A673 (cell line): ENCODE data around the gene JAKMIP1. TPM values are rescaled to one million over a fixed set of nuclear protein-coding genes. Genes with fewer than 3 reads are reported as not detected.
"Not testable (repeated sequence)": the region's sequence is repeated elsewhere in the genome, so short reads cannot be mapped to it uniquely, and the experiment has no call there.

Experiments
- BruUV-seq: library from RNA; stranded (reverse); fragments of 400-500 nt; replicated peaks from 2 replicates; lab custom pipeline; 2021; lab: Mats Ljungman, UMichigan
- CTCF ChIA-PET: fragments of 300-600 bp; sonication (Branson Sonifier 250); formaldehyde crosslinking; loops from one replicate; lab custom pipeline; 2022; ENCODE audit warnings: antibody characterized with exemption; lab: Charles Lee
- POLR2A ChIA-PET: fragments of 300-600 bp; sonication (Branson Sonifier 250); formaldehyde crosslinking; loops from one replicate; lab custom pipeline; 2022; ENCODE audit warnings: antibody characterized with exemption; ENCODE audit not compliant: low non-redundant PET; lab: Charles Lee
- DNase-seq: peaks from one replicate; pipeline ENCODE4 v3.0.0-alpha.2; 2015; ENCODE audit warnings: low spot score
- H3K27ac ChIP-seq: fragments of 200-600 bp; sonication (generic); 2 replicates; pipeline ENCODE4 v1.5.1; 2016; ENCODE audit warnings: mixed run types, low read depth, mild to moderate bottlenecking, mixed read lengths, antibody characterized with exemption, low read length; ENCODE audit not compliant: poor library complexity, severe bottlenecking
- H3K27me3 ChIP-seq: fragments of 200-600 bp; sonication (generic); replicated peaks from 2 replicates; pipeline ENCODE4 v1.6.1; 2017; ENCODE audit warnings: mixed run types, low read depth, mild to moderate bottlenecking, mixed read lengths, antibody characterized with exemption, low read length; ENCODE audit not compliant: insufficient read depth, poor library complexity
- H3K36me3 ChIP-seq: fragments of 200-600 bp; sonication (generic); 2 replicates; pipeline ENCODE4 v1.6.1; 2016; ENCODE audit warnings: mixed run types, mild to moderate bottlenecking, mixed read lengths, antibody characterized with exemption, low read length; ENCODE audit not compliant: insufficient read depth, poor library complexity, severe bottlenecking
- H3K4me1 ChIP-seq: fragments of 200-600 bp; sonication (generic); 2 replicates; pipeline ENCODE4 v1.6.1; 2017; ENCODE audit warnings: mixed run types, mild to moderate bottlenecking, mixed read lengths, antibody characterized with exemption, low read length; ENCODE audit not compliant: insufficient read depth, poor library complexity, severe bottlenecking
- H3K4me3 ChIP-seq: fragments of 200-600 bp; sonication (generic); 2 replicates; pipeline ENCODE4 v1.5.1; 2016; ENCODE audit warnings: low read depth, mixed run types, mild to moderate bottlenecking, mixed read lengths, low read length; ENCODE audit not compliant: poor library complexity, severe bottlenecking
- H3K9me3 ChIP-seq: fragments of 200-600 bp; sonication (generic); 2 replicates; pipeline ENCODE4 v1.6.1; 2016; ENCODE audit warnings: mixed run types, low read depth, mild to moderate bottlenecking, mixed read lengths, antibody characterized with exemption, low read length; ENCODE audit not compliant: poor library complexity, severe bottlenecking
- CTCF ChIP-seq: fragments of 300-800, 200-600 bp; sonication (generic); conservative IDR thresholded peaks from 2 replicates; pipeline ENCODE4 v1.5.1; 2017; ENCODE audit warnings: low read depth, mild to moderate bottlenecking, antibody characterized with exemption, low read length, moderate library complexity, mixed read lengths
- EZH2 ChIP-seq: fragments of 200-600 bp; sonication (generic); IDR thresholded peaks from 2 replicates; pipeline ENCODE4 v1.6.1; 2017; ENCODE audit warnings: borderline replicate concordance, low read depth, mild to moderate bottlenecking, mixed read lengths, antibody characterized with exemption, low read length; ENCODE audit not compliant: poor library complexity, severe bottlenecking
- intact Hi-C: fragments of 100-400 bp; cut with micrococcal nuclease; formaldehyde crosslinking; loops from one replicate; pipeline ENCODE4 v1.10.0; 2022; ENCODE audit not compliant: unreplicated experiment
- total RNA-seq: library from RNA; stranded (reverse); gene quantifications from 2 replicates; pipeline ENCODE4 v1.2.3, GENCODE V29; 2021

Gene JAKMIP1
- total RNA-seq, 1 experiment from 2014 or later, result not detected

- ChIA-PET CTCF (no interaction called here), POLR2A (no interaction called here)
- H3K4me3 ChIP-seq, result no peak overlapping the region
- peaks cover 43% of the 10 kb centered on the region for H3K27me3 ChIP-seq
- H3K36me3 ChIP-seq, result no peaks in the 10 kb centered on the region
- no peak overlapping the region for H3K27ac ChIP-seq
- DNase-seq, result no peak
- BruUV-seq, result no TSS peak
- intact Hi-C loops, result no loop called here
- H3K4me1 ChIP-seq, result no peaks in the 10 kb centered on the region
- no peak for TF ChIP-seq EZH2
- TF ChIP-seq CTCF, result no peak
- no peaks in the 10 kb centered on the region for H3K9me3 ChIP-seq
These were observed 191.5 kb downstream of the JAKMIP1 start for GRCh38 chr4:6008766-6009385.

GRCh38 chr4:6008092-6008551 is 192.2 kb downstream of the JAKMIP1 start:
- H3K9me3 ChIP-seq, result no peaks in the 10 kb centered on the region
- CTCF ChIA-PET, result no interaction called here
- no TSS peak for BruUV-seq
- no peak for TF ChIP-seq EZH2
- no peak for TF ChIP-seq CTCF
- POLR2A ChIA-PET, result no interaction called here
- H3K4me3 ChIP-seq, result no peak overlapping the region
- intact Hi-C loops, result no loop called here
- no peaks in the 10 kb centered on the region for H3K36me3 ChIP-seq
- no peak for DNase-seq
- peaks cover 43% of the 10 kb centered on the region for H3K27me3 ChIP-seq
- no peak overlapping the region for H3K27ac ChIP-seq
- H3K4me1 ChIP-seq, result no peaks in the 10 kb centered on the region

GRCh38 chr4:6005175-6005574 is 195.2 kb downstream of the JAKMIP1 start:
- Histone ChIP-seq H3K9me3 (no peaks in the 10 kb centered on the region), H3K27ac (no peak overlapping the region), H3K4me1 (no peaks in the 10 kb centered on the region), H3K27me3 (peaks cover 58% of the 10 kb centered on the region), H3K4me3 (no peak overlapping the region), H3K36me3 (no peaks in the 10 kb centered on the region)
- DNase-seq, result no peak
- intact Hi-C loops, result no loop called here
- ChIA-PET CTCF (no interaction called here), POLR2A (no interaction called here)
- no peak for TF ChIP-seq EZH2
- BruUV-seq, result no TSS peak

GRCh38 chr4:6003485-6003884 is 196.9 kb downstream of the JAKMIP1 start:
- DNase-seq, CTCF ChIA-PET, H3K9me3 ChIP-seq, H3K27ac ChIP-seq, H3K4me1 ChIP-seq, BruUV-seq, H3K4me3 ChIP-seq, POLR2A ChIA-PET, intact Hi-C loops, H3K36me3 ChIP-seq: not testable (repeated sequence)
- peaks cover 55% of the 10 kb centered on the region for H3K27me3 ChIP-seq
